AG09319 (cell line): ENCODE measurements around the gene TRABD2B.

Experiments used
- DNase-seq: peaks from one replicate; pipeline ENCODE4 v3.0.0-alpha.2; 2010; ENCODE audit warnings: low read depth; ENCODE audit errors: extremely low read depth
- TF ChIP-seq, protein P1 (sequence below): IDR thresholded peaks from 2 replicates; pipeline ENCODE4 v1.5.1; 2011; ENCODE audit warnings: low read depth, mild to moderate bottlenecking, inconsistent platforms, low read length, moderate library complexity

The TRABD2B gene

DNA sequence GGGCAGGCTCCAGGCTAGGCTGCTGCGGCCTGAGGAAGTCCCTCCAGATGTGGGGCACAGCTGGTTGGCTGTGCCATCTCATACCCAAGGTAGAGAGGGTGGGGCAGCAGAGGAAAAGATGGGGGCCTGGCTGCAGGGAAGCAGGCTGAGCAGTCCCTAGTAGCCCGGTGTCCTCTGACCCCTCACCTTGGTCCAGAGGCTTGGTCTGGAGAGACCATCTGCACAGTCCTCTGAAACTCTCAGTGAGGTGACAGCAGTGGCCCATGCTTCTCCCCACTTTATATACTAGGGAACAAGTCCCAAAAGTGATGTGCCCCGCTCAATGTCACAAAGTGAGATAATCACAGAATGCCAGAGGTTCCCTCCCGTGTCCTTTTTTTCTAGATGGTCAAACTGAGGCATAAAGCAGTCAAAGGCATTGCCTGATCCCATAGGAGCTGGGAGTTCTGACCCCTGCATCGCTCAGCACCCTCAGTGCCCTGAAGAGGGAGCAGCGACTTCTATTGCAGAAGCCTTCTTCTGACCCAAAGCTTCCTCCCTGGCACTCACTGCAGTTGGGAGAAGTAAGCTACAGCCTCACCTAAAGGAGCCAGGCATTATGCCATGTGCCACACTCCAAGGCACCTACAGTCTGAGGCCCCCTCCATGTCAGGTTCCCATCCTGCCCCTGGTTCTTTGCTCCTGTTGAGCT lies 45.5 kb downstream of the TRABD2B start:
- no peak for DNase-seq
- TF ChIP-seq, protein P1, sequence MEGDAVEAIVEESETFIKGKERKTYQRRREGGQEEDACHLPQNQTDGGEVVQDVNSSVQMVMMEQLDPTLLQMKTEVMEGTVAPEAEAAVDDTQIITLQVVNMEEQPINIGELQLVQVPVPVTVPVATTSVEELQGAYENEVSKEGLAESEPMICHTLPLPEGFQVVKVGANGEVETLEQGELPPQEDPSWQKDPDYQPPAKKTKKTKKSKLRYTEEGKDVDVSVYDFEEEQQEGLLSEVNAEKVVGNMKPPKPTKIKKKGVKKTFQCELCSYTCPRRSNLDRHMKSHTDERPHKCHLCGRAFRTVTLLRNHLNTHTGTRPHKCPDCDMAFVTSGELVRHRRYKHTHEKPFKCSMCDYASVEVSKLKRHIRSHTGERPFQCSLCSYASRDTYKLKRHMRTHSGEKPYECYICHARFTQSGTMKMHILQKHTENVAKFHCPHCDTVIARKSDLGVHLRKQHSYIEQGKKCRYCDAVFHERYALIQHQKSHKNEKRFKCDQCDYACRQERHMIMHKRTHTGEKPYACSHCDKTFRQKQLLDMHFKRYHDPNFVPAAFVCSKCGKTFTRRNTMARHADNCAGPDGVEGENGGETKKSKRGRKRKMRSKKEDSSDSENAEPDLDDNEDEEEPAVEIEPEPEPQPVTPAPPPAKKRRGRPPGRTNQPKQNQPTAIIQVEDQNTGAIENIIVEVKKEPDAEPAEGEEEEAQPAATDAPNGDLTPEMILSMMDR = peak; percentile 10

DNA sequence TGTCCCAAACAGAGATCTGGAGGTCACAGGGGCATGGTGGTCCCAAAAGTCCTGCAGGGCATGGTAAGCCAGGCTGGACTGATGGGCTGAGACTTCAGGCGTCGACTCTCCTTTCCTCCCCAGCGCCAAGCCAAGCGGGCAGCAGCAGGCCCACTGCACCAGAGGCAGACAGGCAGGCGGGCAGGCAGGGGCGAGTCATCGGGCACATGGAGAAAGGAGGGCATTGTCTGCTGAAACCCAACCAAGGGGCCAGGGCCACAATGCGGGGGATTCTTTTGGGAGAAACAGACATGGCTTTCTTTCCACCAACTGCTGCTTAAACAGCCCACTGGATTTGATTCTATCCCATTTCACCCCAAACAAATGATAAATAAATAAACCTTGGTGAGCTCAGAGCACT lies 46.2 kb downstream of the TRABD2B start:
- TF ChIP-seq, protein P1 = no peak
- DNase-seq = no peak

DNA sequence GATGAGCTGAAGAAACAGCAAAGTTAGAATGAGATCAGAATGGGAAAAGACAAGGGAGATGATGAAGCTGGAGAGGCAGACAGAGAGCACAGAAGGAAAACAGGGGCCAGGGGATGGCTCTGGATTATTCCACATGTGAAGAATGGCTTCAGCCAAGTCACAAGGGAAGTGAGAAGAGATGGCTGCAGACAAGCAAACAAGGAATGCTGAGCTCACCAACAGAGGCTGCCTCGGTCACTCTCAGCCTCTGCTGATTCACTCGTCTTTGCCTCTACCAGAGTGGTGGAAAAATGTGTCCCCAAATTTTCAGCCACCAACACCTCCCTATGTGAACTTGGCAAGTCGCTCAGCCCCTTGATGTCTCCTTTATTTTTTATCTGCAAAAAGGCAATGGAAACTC lies 46.7 kb downstream of the TRABD2B start:
- DNase-seq = no peak
- TF ChIP-seq, protein P1 = no peak

DNA sequence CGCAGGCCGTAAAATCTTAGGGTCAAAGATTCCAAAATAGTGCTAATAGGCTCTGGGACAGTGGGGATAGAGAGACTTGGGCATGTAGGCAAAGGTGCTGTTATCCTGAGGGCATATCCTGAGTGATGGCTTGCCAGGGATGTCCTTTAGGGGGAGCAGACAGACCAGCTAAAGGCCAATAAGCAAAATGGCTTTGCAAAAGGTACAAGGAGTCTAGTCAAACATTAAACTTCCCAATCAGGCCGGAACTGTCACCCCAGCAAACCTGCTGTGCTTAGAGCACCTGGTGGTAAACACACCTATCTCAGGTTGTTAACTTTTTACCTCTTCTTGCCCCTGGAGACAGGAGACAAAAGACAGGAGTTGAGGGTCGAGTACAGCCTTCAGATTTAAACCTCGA lies 49.1 kb downstream of the TRABD2B start:
- DNase-seq = no peak
- TF ChIP-seq, protein P1 = peak; percentile 40

DNA sequence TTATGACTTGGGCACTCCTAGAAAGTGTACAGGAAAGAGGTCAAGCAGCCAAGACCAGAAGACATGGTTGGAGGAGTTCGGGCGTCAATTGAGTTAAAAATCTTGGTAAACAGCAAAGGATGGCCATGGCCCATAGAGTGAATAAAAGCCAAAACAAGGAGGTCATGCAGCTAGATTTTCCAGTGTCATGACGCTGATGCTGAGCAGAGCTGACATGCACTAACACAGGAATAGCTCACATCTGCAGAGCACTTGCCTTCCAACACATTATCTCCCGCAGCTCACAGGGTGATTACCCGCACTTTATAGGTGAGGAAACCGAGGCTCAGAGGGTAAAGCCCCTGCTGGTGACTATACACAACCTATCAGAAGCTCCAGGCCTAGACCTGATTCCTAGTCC lies 49.7 kb downstream of the TRABD2B start:
- DNase-seq = no peak
- TF ChIP-seq, protein P1 = no peak

DNA sequence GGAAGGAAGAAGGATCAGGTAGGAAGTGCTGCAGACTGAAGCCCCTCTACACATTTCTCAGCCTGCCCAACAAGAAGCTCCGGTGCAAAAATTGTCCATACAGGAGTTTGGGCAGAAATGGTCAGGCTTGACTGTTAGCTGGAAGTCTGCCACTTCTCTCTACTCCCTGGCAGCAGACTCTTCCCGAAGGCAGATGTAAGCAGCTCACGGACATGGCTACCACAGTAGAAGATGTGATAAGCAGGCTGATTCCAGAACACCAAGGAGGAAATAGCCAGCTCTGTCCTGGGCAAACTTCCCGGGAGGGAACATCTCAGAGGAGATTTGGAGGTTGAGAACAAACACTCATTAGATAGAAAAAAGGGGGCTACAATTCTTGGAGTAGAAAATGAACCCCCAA lies 52.6 kb downstream of the TRABD2B start:
- TF ChIP-seq, protein P1 = no peak
- DNase-seq = no peak

DNA sequence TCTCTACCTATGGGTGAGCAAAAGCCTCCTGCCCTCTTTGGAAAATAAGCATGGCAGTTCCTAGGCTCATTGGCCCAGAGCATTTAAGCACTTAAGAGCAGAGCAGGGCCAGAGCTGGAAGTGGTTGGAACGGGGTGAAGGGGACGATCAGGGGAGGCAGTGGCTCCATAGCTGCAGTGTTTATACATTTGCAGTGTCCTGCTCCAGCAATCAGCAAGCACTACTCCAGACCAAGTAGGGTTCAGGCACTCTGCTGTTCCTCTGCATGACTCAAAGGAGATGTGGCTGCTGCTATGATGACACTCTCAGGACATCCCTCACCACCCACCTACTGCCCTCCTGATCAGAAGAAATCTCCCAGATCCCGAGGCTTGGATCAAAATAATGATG lies 55.0 kb downstream of the TRABD2B start:
- TF ChIP-seq, protein P1 = no peak
- DNase-seq = no peak
